Mesenchymal stem cell (in vitro differentiated cells and primary cell): Measurements from ENCODE around the gene SMC3.

Source experiments
- DNase-seq: peaks from one replicate; pipeline ENCODE4 v3.0.0-alpha.2; 2013
- H2AFZ ChIP-seq: one replicate; pipeline ENCODE4 v1.6.1; 2013; ENCODE audit warnings: low read depth, mild to moderate bottlenecking, control low read depth, inconsistent platforms, low read length, moderate library complexity
- H2AK5ac ChIP-seq: 2 replicates; pipeline ENCODE4 v1.6.1; 2013; ENCODE audit warnings: low read length, moderate library complexity, mild to moderate bottlenecking, inconsistent platforms; ENCODE audit not compliant: severe bottlenecking
- H2BK120ac ChIP-seq: one replicate; pipeline ENCODE4 v1.6.1; 2013; ENCODE audit warnings: low read depth, mild to moderate bottlenecking, inconsistent platforms, low read length, moderate library complexity
- H2BK12ac ChIP-seq, 2 experiments: one replicate each; pipeline ENCODE4 v1.6.1; 2013; ENCODE audit warnings: inconsistent platforms in 2 of 2, low read length in 2 of 2, mild to moderate bottlenecking in 2 of 2, moderate library complexity in 2 of 2, control low read depth in 1 of 2
- H2BK15ac ChIP-seq: one replicate; pipeline ENCODE4 v1.6.1; 2013; ENCODE audit warnings: mild to moderate bottlenecking, low read depth, inconsistent platforms; ENCODE audit not compliant: poor library complexity, severe bottlenecking
- H2BK5ac ChIP-seq: 2 replicates; pipeline ENCODE4 v1.6.1; 2013; ENCODE audit warnings: low read depth, mild to moderate bottlenecking, low read length, control low read depth, inconsistent platforms; ENCODE audit not compliant: poor library complexity, severe bottlenecking
- H3K14ac ChIP-seq, 2 experiments: one replicate each; pipeline ENCODE4 v1.6.1; 2013; ENCODE audit warnings: inconsistent platforms in 2 of 2, low read length in 2 of 2, control low read depth in 1 of 2, mild to moderate bottlenecking in 1 of 2, moderate library complexity in 1 of 2
- H3K18ac ChIP-seq, 2 experiments: one replicate each; pipeline ENCODE4 v1.6.1; 2013; ENCODE audit warnings: inconsistent platforms in 2 of 2, low read length in 2 of 2, control low read depth in 1 of 2, low read depth in 1 of 2, mild to moderate bottlenecking in 1 of 2
- H3K23ac ChIP-seq, 2 experiments: one replicate each; pipeline ENCODE4 v1.6.1; 2013; ENCODE audit warnings: inconsistent platforms in 2 of 2, low read length in 2 of 2, mild to moderate bottlenecking in 2 of 2, moderate library complexity in 2 of 2, control low read depth in 1 of 2
- H3K27ac ChIP-seq: 2 replicates; pipeline ENCODE4 v1.5.1; 2013; ENCODE audit warnings: mild to moderate bottlenecking, moderate library complexity, low read length, control low read depth, inconsistent platforms; ENCODE audit not compliant: poor library complexity, severe bottlenecking
- H3K27me3 ChIP-seq, 2 experiments: 2 replicates each; pipeline versions ENCODE4 v1.6.1 to v1.7.0; 2013; ENCODE audit warnings: low read length in 2 of 2, mild to moderate bottlenecking in 2 of 2, moderate library complexity in 2 of 2, control low read depth in 1 of 2, inconsistent platforms in 1 of 2; ENCODE audit not compliant: control insufficient read depth in 1 of 2, insufficient read depth in 1 of 2
- H3K36me3 ChIP-seq, 2 experiments: 2 replicates each; pipeline versions ENCODE4 v1.6.1 to v1.7.0; 2013; ENCODE audit warnings: low read length in 2 of 2, control low read depth in 1 of 2, inconsistent platforms in 1 of 2, low read depth in 1 of 2, mild to moderate bottlenecking in 1 of 2; ENCODE audit not compliant: insufficient read depth in 2 of 2, control insufficient read depth in 1 of 2
- H3K4ac ChIP-seq, 2 experiments: one replicate each; pipeline ENCODE4 v1.6.1; 2013; ENCODE audit warnings: inconsistent platforms in 2 of 2, low read length in 2 of 2, mild to moderate bottlenecking in 2 of 2, moderate library complexity in 2 of 2, control low read depth in 1 of 2, low read depth in 1 of 2
- H3K4me1 ChIP-seq: 2 replicates; pipeline ENCODE4 v1.6.1; 2013; ENCODE audit warnings: low read depth, low read length, control low read depth; ENCODE audit not compliant: control insufficient read depth, insufficient read depth
- H3K4me2 ChIP-seq: 2 replicates; pipeline ENCODE4 v1.6.1; 2013; ENCODE audit warnings: low read length, mild to moderate bottlenecking, inconsistent platforms; ENCODE audit not compliant: poor library complexity, severe bottlenecking
- H3K4me3 ChIP-seq, 2 experiments: 2 replicates each; pipeline versions ENCODE4 v1.5.1 to v1.7.0; 2013; ENCODE audit warnings: low read length in 2 of 2, mild to moderate bottlenecking in 2 of 2, control low read depth in 1 of 2, low read depth in 1 of 2; ENCODE audit not compliant: insufficient read depth in 1 of 2
- H3K79me1 ChIP-seq: replicated peaks from 2 replicates; pipeline ENCODE4 v1.6.1; 2013; ENCODE audit warnings: mild to moderate bottlenecking, control low read depth, low read length, inconsistent platforms; ENCODE audit not compliant: poor library complexity, severe bottlenecking
- H3K9ac ChIP-seq: 2 replicates; pipeline ENCODE4 v1.7.0; 2013; ENCODE audit warnings: mild to moderate bottlenecking, low read length, moderate library complexity
- H3K9me3 ChIP-seq: 2 replicates; pipeline ENCODE4 v1.7.0; 2013; ENCODE audit warnings: mild to moderate bottlenecking, low read length; ENCODE audit not compliant: control insufficient read depth
- H4K8ac ChIP-seq: one replicate; pipeline ENCODE4 v1.6.1; 2013; ENCODE audit warnings: inconsistent platforms, mild to moderate bottlenecking, low read length, moderate library complexity
- H4K91ac ChIP-seq: one replicate; pipeline ENCODE4 v1.6.1; 2013; ENCODE audit warnings: mild to moderate bottlenecking, low read length, inconsistent platforms
- WGBS: methylation state at CpG from one replicate; pipeline ENCODE4 v1.1.7; 2013; ENCODE audit warnings: mixed read lengths; 5-methylcytosine and 5-hydroxymethylcytosine counted together

SMC3 gene

GRCh38 chr10:110616493-110617033 is 49.1 kb downstream of the SMC3 start:
- Histone ChIP-seq H3K18ac (no peak overlapping the region), H3K27ac (no peak overlapping the region)

GRCh38 chr10:110617425-110618229 is 50.1 kb downstream of the SMC3 start:
- Histone ChIP-seq H3K9ac (no peak overlapping the region), H3K27ac (no peak overlapping the region), H3K4me2 (no peak overlapping the region), H3K4me1 (no peaks in the 10 kb centered on the region), H4K91ac (no peak overlapping the region), H2BK12ac (no peak overlapping the region), H3K79me1 (no peaks in the 10 kb centered on the region), H3K23ac (no peak overlapping the region), H3K27me3 (peaks cover 0 to 9% of the 10 kb centered on the region in 2 experiments), H3K14ac (peak overlapping the region in 1 of 2 experiments; percentile 6), H2BK120ac (no peak overlapping the region), H3K4ac (no peak overlapping the region), H2AK5ac (no peak overlapping the region), H3K36me3 (no peaks in the 10 kb centered on the region), H2BK15ac (no peak overlapping the region), H3K9me3 (no peaks in the 10 kb centered on the region), H2AFZ (no peak overlapping the region), H4K8ac (no peak overlapping the region), H3K4me3 (no peak overlapping the region), H2BK5ac (no peak overlapping the region), H3K18ac (no peak overlapping the region)
- WGBS = 89% methylated on average over 7 of the region's 7 CpGs
- DNase-seq = no peak

More at GRCh38 chr10:110616493-110617033, 49.1 kb downstream of the SMC3 start:
- H2AK5ac ChIP-seq = no peak overlapping the region
- H3K27me3 ChIP-seq = peaks cover 0 to 19% of the 10 kb centered on the region in 2 experiments
- no peak overlapping the region for H3K23ac ChIP-seq
- no peaks in the 10 kb centered on the region for H3K9me3 ChIP-seq
- H3K4ac ChIP-seq = no peak overlapping the region
- no peak overlapping the region for H2BK12ac ChIP-seq
- no peak overlapping the region for H3K4me3 ChIP-seq
- H3K36me3 ChIP-seq = no peaks in the 10 kb centered on the region
- H3K14ac ChIP-seq = no peak overlapping the region
- 33% methylated on average over 1 of the region's 5 CpGs for WGBS
- no peak overlapping the region for H3K4me2 ChIP-seq
- no peak overlapping the region for H3K9ac ChIP-seq
- no peak for DNase-seq
- no peak overlapping the region for H4K91ac ChIP-seq
- H2BK5ac ChIP-seq = no peak overlapping the region
- H2AFZ ChIP-seq = no peak overlapping the region
- no peak overlapping the region for H4K8ac ChIP-seq
- no peaks in the 10 kb centered on the region for H3K79me1 ChIP-seq
- H3K4me1 ChIP-seq = no peaks in the 10 kb centered on the region
- no peak overlapping the region for H2BK15ac ChIP-seq
- H2BK120ac ChIP-seq = no peak overlapping the region

- 78% methylated on average over 4 of the region's 5 CpGs for WGBS
- Histone ChIP-seq H2BK12ac (no peak overlapping the region), H3K9me3 (no peaks in the 10 kb centered on the region)
Observed at GRCh38 chr10:110618230-110618610, 50.7 kb downstream of the SMC3 start.

GRCh38 chr10:110619514-110620397 is 52.3 kb downstream of the SMC3 start:
- H3K14ac ChIP-seq = no peak overlapping the region
- H3K23ac ChIP-seq = no peak overlapping the region
- H2AFZ ChIP-seq = no peak overlapping the region
- H3K4ac ChIP-seq = no peak overlapping the region
- WGBS = no CpG with 5 or more reads among the region's 3 CpGs
- H3K27me3 ChIP-seq = peaks cover 0 to 11% of the 10 kb centered on the region in 2 experiments
- H3K9me3 ChIP-seq = no peaks in the 10 kb centered on the region
- H3K79me1 ChIP-seq = no peaks in the 10 kb centered on the region
- H3K4me1 ChIP-seq = no peaks in the 10 kb centered on the region
- no peak overlapping the region for H4K8ac ChIP-seq
- H3K9ac ChIP-seq = no peak overlapping the region
- H4K91ac ChIP-seq = no peak overlapping the region
- no peak overlapping the region for H2BK120ac ChIP-seq
- H2BK15ac ChIP-seq = no peak overlapping the region
- H3K4me2 ChIP-seq = no peak overlapping the region
- no peak overlapping the region for H3K27ac ChIP-seq
- no peak overlapping the region for H2AK5ac ChIP-seq
- no peak overlapping the region for H3K4me3 ChIP-seq
- H2BK12ac ChIP-seq = no peak overlapping the region
- no peak for DNase-seq
- no peak overlapping the region for H2BK5ac ChIP-seq
- H3K18ac ChIP-seq = no peak overlapping the region
- H3K36me3 ChIP-seq = no peaks in the 10 kb centered on the region

More at GRCh38 chr10:110618230-110618610, 50.7 kb downstream of the SMC3 start:
- H3K18ac ChIP-seq = no peak overlapping the region
- no peak overlapping the region for H3K4me3 ChIP-seq
- H2BK120ac ChIP-seq = no peak overlapping the region
- H2AK5ac ChIP-seq = no peak overlapping the region
- H3K4me1 ChIP-seq = no peaks in the 10 kb centered on the region
- no peak overlapping the region for H2BK5ac ChIP-seq
- peaks cover 0 to 9% of the 10 kb centered on the region in 2 experiments for H3K27me3 ChIP-seq
- H2BK15ac ChIP-seq = no peak overlapping the region
- no peak overlapping the region for H3K27ac ChIP-seq
- no peak overlapping the region for H4K91ac ChIP-seq
- no peak overlapping the region for H3K4me2 ChIP-seq
- no peak overlapping the region for H3K14ac ChIP-seq
- H3K4ac ChIP-seq = no peak overlapping the region
- no peaks in the 10 kb centered on the region for H3K36me3 ChIP-seq
- H3K9ac ChIP-seq = no peak overlapping the region
- H4K8ac ChIP-seq = no peak overlapping the region
- H2AFZ ChIP-seq = no peak overlapping the region
- DNase-seq = no peak
- no peak overlapping the region for H3K23ac ChIP-seq
- H3K79me1 ChIP-seq = no peaks in the 10 kb centered on the region
